AG10803 (cell line): ENCODE results near the gene ANKMY2.
"Not testable (repeated sequence)": the region's sequence is repeated elsewhere in the genome, so short reads cannot be mapped to it uniquely, and the experiment has no call there.

Experiments
- DNase-seq: peaks from one replicate; pipeline ENCODE4 v3.0.0; 2010; ENCODE audit warnings: low read depth
- H3K4me3 ChIP-seq: 2 replicates; pipeline ENCODE4 v1.5.1; 2011; ENCODE audit warnings: mild to moderate bottlenecking, low read length, control low read depth
- CTCF ChIP-seq: conservative IDR thresholded peaks from 2 replicates; pipeline ENCODE4 v1.5.1; 2011; ENCODE audit warnings: mild to moderate bottlenecking, low read length, control low read depth, inconsistent platforms

Gene ANKMY2

GRCh38 chr7:16669581-16669980 lies 24.0 kb upstream of the ANKMY2 start:
- H3K4me3 ChIP-seq = no peak overlapping the region
- peak; percentile 30 for DNase-seq
- TF ChIP-seq CTCF = no peak

- DNase-seq = peak; percentile 49
- H3K4me3 ChIP-seq = no peak overlapping the region
- no peak for TF ChIP-seq CTCF
Measured at GRCh38 chr7:16668978-16669377, 23.4 kb upstream of the ANKMY2 start.

- no peak overlapping the region; the same call in none of the 2 replicates for H3K4me3 ChIP-seq
- TF ChIP-seq CTCF = peak; percentile 53
- peak; percentile 99 for DNase-seq
Measured at GRCh38 chr7:16668049-16668858, 22.7 kb upstream of the ANKMY2 start.

- no peak for TF ChIP-seq CTCF
- no peak for DNase-seq
- H3K4me3 ChIP-seq = no peak overlapping the region
Measured at GRCh38 chr7:16667355-16667754, 21.8 kb upstream of the ANKMY2 start.

- no peak overlapping the region for H3K4me3 ChIP-seq
- DNase-seq = no peak
- TF ChIP-seq CTCF = no peak
Measured at GRCh38 chr7:16661924-16662323, 16.4 kb upstream of the ANKMY2 start.

GRCh38 chr7:16660702-16661464 lies 15.3 kb upstream of the ANKMY2 start:
- no peak overlapping the region for H3K4me3 ChIP-seq
- no peak for TF ChIP-seq CTCF
- DNase-seq = peak; percentile 73

- not testable (repeated sequence) for H3K4me3 ChIP-seq, DNase-seq
Measured at GRCh38 chr7:16659854-16660497, 14.4 kb upstream of the ANKMY2 start.
